Small intestine (tissue), 7 donors: ENCODE measurements around the gene NRCAM. TPM values are rescaled to one million over a fixed set of nuclear protein-coding genes. Genes with fewer than 3 reads are reported as not detected.

Source experiments
- DNase-seq, 2 donors: peaks; one replicate each; pipeline versions ENCODE4 v3.0.0 to v3.0.0-alpha.2; 2013
- FAIRE-seq: peaks from 2 replicates; lab custom pipeline; 2012; peaks lifted over from hg19 to GRCh38; lab: Jason Lieb, UNC
- H3K27ac ChIP-seq, 3 donors: one replicate each; pipeline ENCODE4 v1.5.1; 2013; ENCODE audit warnings: low read length in 2 of 3, mild to moderate bottlenecking in 2 of 3, control low read depth in 1 of 3, inconsistent platforms in 1 of 3, low read depth in 1 of 3, moderate library complexity in 1 of 3
- H3K27me3 ChIP-seq, 3 donors: one replicate each; pipeline ENCODE4 v1.6.1; 2013; ENCODE audit warnings: low read length in 3 of 3, inconsistent platforms in 1 of 3; ENCODE audit not compliant: control insufficient read depth in 3 of 3, insufficient read depth in 3 of 3
- H3K36me3 ChIP-seq, 3 donors: one replicate each; pipeline ENCODE4 v1.6.1; 2013; ENCODE audit warnings: low read length in 3 of 3, inconsistent platforms in 1 of 3, low read depth in 1 of 3, mild to moderate bottlenecking in 1 of 3, moderate library complexity in 1 of 3; ENCODE audit not compliant: control insufficient read depth in 3 of 3, insufficient read depth in 2 of 3
- H3K4me1 ChIP-seq, 3 donors: one replicate each; pipeline ENCODE4 v1.6.1; 2013; ENCODE audit warnings: low read length in 2 of 3, inconsistent platforms in 1 of 3, low read depth in 1 of 3, mild to moderate bottlenecking in 1 of 3, moderate library complexity in 1 of 3; ENCODE audit not compliant: control insufficient read depth in 3 of 3, insufficient read depth in 2 of 3
- H3K4me3 ChIP-seq, 3 donors: one replicate each; pipeline ENCODE4 v1.5.1; 2013; ENCODE audit warnings: low read length in 3 of 3, control low read depth in 1 of 3, inconsistent platforms in 1 of 3, low read depth in 1 of 3, mild to moderate bottlenecking in 1 of 3, moderate library complexity in 1 of 3
- H3K9me3 ChIP-seq, 2 donors: one replicate each; pipeline ENCODE4 v1.6.1; 2013; ENCODE audit warnings: low read depth in 1 of 2, low read length in 1 of 2; ENCODE audit not compliant: control insufficient read depth in 2 of 2, insufficient read depth in 1 of 2
- WGBS, 3 donors: extraction: QIAGEN DNeasy Blood & Tissue Kit; methylation state at CpG; one replicate each; pipeline ENCODE4 v1.1.7; 2013; 5-methylcytosine and 5-hydroxymethylcytosine counted together
- polyA plus RNA-seq, 4 donors: library from polyadenylated mRNA; stranded (reverse) in 3 of 4; unstranded in 1 of 4; fragments of 200-250 nt in 3 of 4; fragments of 120-200 nt in 1 of 4; gene quantifications; one replicate each; pipeline versions ENCODE4 v1.2.1 to v1.2.3, GENCODE V29; 2013
- donor health status: healthy with polysubstance abuse.
- donor health status: control.
- donor health status: control.
- donor health status: Bipolar disorder and iron deficiency.
- donor health status: healthy.

NRCAM gene
- polyA plus RNA-seq, 4 donors = 0.27 to 6.8 (median 1.4) TPM

DNA sequence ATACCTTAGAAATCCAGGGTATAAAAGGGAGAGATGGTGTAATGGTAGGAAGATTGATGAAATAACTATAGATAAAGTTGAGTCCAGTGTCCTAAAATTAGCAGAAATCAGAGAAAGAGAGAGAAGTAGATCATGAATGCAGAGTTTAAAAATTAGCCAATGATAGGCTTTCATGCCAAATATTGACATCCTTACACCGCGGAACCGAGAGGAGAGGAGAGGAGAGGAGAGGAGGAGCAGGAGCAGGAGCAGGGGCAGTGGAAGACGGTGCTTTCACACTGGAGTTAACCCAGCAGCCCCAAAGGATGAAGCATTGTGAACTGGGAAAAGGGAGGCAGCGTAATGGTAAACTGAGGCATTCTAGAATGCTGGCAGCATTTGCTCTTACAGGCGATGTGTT lies 291.9 kb downstream of the NRCAM start:
- H3K36me3 ChIP-seq = no peaks in the 10 kb centered on the region
- DNase-seq (no peak), FAIRE-seq (no peak)
- H3K4me1 ChIP-seq = no peaks in the 10 kb centered on the region
- H3K27ac ChIP-seq = no peak overlapping the region
- no peak overlapping the region for H3K4me3 ChIP-seq
- H3K27me3 ChIP-seq = no peaks in the 10 kb centered on the region
- no peaks in the 10 kb centered on the region for H3K9me3 ChIP-seq
- 71 to 78% (median 78%) methylated on average over 6 of the region's 6 CpGs for WGBS, 3 donors

DNA sequence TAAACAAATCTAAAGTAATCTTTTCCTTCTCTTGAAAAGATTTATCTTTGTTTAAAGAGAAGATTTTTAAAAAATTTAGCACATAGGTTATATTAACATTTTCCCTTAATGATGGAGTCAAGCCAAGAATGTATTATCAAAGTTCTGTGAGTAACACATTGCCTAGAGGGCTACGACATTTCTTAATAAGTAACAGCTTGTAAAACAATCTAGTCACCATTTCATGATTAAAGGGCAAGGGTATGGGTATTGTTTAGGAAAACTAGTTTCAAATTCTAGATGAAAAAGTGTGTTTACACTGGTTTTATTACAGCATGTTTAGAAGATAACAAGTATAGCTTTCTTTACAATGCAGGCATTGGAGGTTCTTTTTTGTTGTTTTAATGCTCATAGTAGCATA lies 297.5 kb downstream of the NRCAM start:
- 4 to 41% (median 25%) methylated on average over 1 of the region's 1 CpG for WGBS, 3 donors
- Histone ChIP-seq H3K4me3 (no peak overlapping the region), H3K9me3 (no peaks in the 10 kb centered on the region), H3K27ac (no peak overlapping the region), H3K27me3 (peaks cover 0 to 1% (median 0%) of the 10 kb centered on the region in 3 donors), H3K4me1 (peaks cover 0 to 9% (median 0%) of the 10 kb centered on the region in 3 donors), H3K36me3 (no peaks in the 10 kb centered on the region)
- DNase-seq (peak; percentile 50 to 63), FAIRE-seq (peak; percentile 65)

DNA sequence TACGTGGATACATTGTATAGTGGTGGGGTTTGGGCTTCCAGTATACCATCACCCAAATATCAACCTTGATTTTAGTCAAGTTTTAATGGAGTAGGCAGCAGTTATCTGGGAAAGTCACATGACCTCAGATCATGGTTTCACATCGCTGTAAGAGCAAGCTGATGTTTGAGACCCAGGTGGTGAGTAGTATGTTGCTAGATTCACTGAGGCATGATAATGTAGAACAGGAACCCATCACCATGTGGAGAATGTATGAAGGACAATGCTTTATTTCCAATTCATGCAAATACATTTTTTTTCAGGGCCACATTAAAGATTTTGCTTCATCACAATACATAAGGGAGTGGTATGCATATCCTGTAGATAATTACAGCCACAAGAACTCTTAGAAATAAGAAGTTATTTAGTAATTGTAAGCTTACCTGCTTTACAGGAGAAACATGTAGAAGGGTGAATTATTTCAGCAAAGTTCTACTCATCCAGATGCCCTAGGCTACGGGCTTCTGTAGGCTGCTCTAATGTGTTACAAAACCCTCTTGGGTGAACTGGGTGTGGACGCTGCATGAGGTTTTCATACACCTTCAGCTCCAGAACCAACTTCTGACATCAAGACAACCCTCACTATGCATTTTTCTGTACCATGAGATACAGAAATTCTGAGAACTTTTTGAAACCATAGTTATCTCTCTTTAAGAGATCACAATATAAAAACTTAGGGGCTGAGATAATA lies 298.5 kb downstream of the NRCAM start:
- Histone ChIP-seq H3K27ac (no peak overlapping the region), H3K4me1 (peaks cover 0 to 9% (median 0%) of the 10 kb centered on the region in 3 donors), H3K9me3 (no peaks in the 10 kb centered on the region), H3K27me3 (peaks cover 0 to 1% (median 0%) of the 10 kb centered on the region in 3 donors), H3K4me3 (no peak overlapping the region), H3K36me3 (no peaks in the 10 kb centered on the region)
- WGBS, 3 donors = 65 to 77% (median 70%) methylated on average over 4 of the region's 4 CpGs
- no peak for FAIRE-seq
- no peak for DNase-seq

DNA sequence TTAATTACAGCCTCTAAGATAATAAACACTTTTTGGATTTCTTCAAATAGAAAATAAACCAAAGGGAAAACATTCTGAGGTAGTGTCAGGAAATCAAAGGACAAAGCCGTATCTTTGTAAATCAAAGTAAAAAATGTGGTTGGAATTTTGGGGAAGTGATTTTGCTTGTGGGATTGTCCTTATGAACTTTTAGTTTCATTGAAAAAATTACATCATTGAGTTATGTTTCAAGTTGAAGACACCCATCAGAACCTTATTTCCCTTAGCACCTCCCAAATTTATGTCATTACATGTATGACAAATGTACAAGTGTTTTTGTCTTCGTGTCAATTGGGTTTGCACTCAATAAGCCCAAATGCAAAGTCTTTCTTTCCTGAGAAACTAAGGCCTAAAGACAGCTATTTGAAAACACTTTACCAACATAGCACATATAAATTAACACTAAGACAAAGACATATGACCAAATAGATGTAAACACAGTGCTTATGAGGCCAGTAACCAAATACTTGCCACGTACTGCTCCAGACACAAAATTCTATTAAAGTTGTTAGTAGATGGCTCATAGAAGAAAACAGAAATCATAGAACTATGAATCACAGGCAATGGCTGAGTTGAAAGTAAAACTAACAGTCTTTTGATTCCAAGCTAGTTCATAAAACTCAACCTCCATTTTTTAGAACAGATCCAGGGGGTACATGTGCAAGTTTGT lies 299.2 kb downstream of the NRCAM start:
- H3K27ac ChIP-seq = no peak overlapping the region
- no peaks in the 10 kb centered on the region for H3K9me3 ChIP-seq
- peaks cover 0 to 9% (median 0%) of the 10 kb centered on the region in 3 donors for H3K4me1 ChIP-seq
- H3K27me3 ChIP-seq = peaks cover 0 to 1% (median 0%) of the 10 kb centered on the region in 3 donors
- 73 to 93% (median 87%) methylated on average over 3 of the region's 3 CpGs for WGBS, 3 donors
- H3K4me3 ChIP-seq = no peak overlapping the region
- FAIRE-seq (no peak), DNase-seq (no peak)
- H3K36me3 ChIP-seq = no peaks in the 10 kb centered on the region

DNA sequence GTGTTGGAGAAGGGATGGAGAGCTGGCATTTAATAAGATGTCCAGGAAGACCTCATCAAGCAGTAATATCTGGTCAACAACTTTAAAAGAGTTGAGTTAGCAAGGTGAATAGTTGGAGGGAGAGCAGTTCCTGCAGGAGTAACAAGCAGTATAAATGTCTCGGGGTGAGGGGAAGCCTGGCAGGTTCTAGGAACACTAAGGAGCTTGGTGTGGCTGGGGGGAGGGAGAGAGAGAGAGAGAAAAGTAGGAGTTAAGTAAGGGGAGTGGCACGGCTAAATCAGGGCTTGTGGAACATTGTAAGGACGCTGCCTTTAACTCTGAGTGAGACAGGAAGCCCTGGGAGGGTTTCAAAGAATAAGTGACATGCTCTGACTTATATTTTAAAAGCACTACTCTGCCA lies 304.0 kb downstream of the NRCAM start:
- Histone ChIP-seq H3K9me3 (no peaks in the 10 kb centered on the region), H3K4me1 (peaks cover 0 to 1% (median 0%) of the 10 kb centered on the region in 3 donors), H3K36me3 (no peaks in the 10 kb centered on the region), H3K4me3 (no peak overlapping the region), H3K27me3 (no peaks in the 10 kb centered on the region), H3K27ac (no peak overlapping the region)
- FAIRE-seq (no peak), DNase-seq (no peak)
- WGBS, 3 donors = 68 to 83% (median 81%) methylated on average over 3 of the region's 3 CpGs

DNA sequence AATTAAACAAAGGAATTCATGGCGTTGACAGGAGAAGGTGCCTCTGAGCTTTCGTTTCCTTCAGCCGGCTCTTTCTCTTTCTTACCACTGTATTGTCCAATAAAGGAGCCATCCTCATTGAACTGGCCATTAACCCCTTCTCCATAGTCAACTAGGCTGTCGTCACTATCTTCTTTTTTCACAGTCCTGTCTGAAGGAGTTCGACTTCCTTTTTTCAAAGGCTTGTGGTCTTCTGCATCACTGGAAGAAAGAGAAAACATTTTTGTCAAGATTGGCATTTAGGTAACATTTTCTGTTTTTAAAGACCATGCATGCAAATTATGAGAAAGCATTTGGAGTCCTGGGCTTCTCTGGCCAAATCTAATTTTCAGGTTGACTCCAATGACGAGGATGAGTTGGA lies 306.3 kb downstream of the NRCAM start:
- no peak overlapping the region for H3K4me3 ChIP-seq
- 62 to 87% (median 68%) methylated on average over 6 of the region's 6 CpGs for WGBS, 3 donors
- no peaks in the 10 kb centered on the region for H3K27me3 ChIP-seq
- no peaks in the 10 kb centered on the region for H3K36me3 ChIP-seq
- H3K27ac ChIP-seq = no peak overlapping the region
- no peak for FAIRE-seq
- peaks cover 0 to 16% (median 0%) of the 10 kb centered on the region in 3 donors for H3K4me1 ChIP-seq
- H3K9me3 ChIP-seq = no peaks in the 10 kb centered on the region
- DNase-seq = no peak

DNA sequence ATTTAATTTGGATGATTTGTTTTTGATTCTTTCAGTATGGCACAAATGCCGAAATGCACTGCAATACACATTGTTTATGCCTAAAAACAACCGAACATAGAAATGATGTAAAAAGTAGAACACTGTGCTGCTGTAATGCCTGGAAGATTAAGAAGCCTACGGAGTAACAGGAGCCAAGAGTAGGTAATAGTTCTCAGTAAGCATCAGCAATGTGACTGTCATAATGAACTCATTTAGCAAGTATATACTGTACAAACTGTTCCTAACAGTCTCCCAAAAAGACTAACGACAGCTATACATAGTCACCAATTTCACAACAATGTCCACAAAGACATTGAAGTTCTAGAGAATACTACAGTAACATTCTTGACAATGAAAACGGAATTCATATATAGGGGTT lies 307.1 kb downstream of the NRCAM start:
- no peaks in the 10 kb centered on the region for H3K36me3 ChIP-seq
- H3K4me3 ChIP-seq = no peak overlapping the region
- no peaks in the 10 kb centered on the region for H3K9me3 ChIP-seq
- no peak overlapping the region for H3K27ac ChIP-seq
- FAIRE-seq = no peak
- 84 to 91% (median 85%) methylated on average over 5 of the region's 5 CpGs for WGBS, 3 donors
- no peaks in the 10 kb centered on the region for H3K27me3 ChIP-seq
- H3K4me1 ChIP-seq = peaks cover 0 to 16% (median 0%) of the 10 kb centered on the region in 3 donors
- DNase-seq = no peak

DNA sequence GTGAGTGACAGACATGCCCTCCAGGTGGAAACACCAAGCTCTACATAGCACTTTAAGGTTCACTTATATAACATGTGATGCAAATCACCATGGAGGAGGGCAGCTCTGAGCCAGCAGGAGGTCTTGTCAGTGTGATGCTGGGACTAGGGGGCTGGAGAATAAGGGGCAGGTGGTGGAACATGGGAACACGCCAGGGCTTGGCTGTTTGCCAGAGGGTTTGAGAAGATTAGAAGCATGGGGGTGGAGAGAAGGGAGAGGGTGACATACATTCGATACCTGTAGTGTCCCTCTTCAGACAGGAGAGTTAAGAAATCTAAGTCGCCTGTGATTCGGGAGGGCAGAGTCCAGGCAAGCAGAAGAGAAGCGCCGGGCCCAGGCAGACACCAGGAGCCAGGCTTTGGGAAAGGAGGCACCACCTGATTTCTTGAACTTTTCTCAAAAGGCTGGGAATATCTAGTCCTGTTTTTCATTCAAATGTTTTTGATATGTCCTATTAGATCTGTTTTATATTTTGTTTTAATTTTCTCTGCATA lies 309.1 kb downstream of the NRCAM start:
- WGBS, 3 donors = 31 to 59% (median 34%) methylated on average over 6 of the region's 6 CpGs
- FAIRE-seq (no peak), DNase-seq (peak; percentile 37 to 46)
- Histone ChIP-seq H3K4me1 (peaks cover 0 to 19% (median 0%) of the 10 kb centered on the region in 3 donors), H3K4me3 (no peak overlapping the region), H3K9me3 (no peaks in the 10 kb centered on the region), H3K27ac (peak overlapping the region in 1 of 3 donors; percentile 8), H3K27me3 (no peaks in the 10 kb centered on the region), H3K36me3 (no peaks in the 10 kb centered on the region)
